Epithelial cell of proximal tubule (primary cell): ENCODE measurements around the gene UBE2G2. TPM values are rescaled to one million over a fixed set of nuclear protein-coding genes. Genes with fewer than 3 reads are reported as not detected.

Experiments used
- DNase-seq: peaks from one replicate; pipeline ENCODE4 v3.0.0-alpha.2; 2011; ENCODE audit warnings: low read depth
- H3K4me3 ChIP-seq: 2 replicates; pipeline ENCODE4 v1.5.1; 2011; ENCODE audit warnings: low read depth, mild to moderate bottlenecking, low read length
- total RNA-seq: library from RNA; depleted of rRNA; stranded (reverse); fragments of >200 nt; gene quantifications from 2 replicates; pipeline ENCODE4 v1.2.3, GENCODE V29; 2015
- TF ChIP-seq, protein P1 (sequence below): conservative IDR thresholded peaks from 2 replicates; pipeline ENCODE4 v1.5.1; 2012; ENCODE audit warnings: low read depth, mild to moderate bottlenecking, low read length

UBE2G2 gene, protein sequence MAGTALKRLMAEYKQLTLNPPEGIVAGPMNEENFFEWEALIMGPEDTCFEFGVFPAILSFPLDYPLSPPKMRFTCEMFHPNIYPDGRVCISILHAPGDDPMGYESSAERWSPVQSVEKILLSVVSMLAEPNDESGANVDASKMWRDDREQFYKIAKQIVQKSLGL
- 29.6 and 47.2 TPM in 2 replicates for total RNA-seq

- no peak for DNase-seq
- TF ChIP-seq, protein P1, sequence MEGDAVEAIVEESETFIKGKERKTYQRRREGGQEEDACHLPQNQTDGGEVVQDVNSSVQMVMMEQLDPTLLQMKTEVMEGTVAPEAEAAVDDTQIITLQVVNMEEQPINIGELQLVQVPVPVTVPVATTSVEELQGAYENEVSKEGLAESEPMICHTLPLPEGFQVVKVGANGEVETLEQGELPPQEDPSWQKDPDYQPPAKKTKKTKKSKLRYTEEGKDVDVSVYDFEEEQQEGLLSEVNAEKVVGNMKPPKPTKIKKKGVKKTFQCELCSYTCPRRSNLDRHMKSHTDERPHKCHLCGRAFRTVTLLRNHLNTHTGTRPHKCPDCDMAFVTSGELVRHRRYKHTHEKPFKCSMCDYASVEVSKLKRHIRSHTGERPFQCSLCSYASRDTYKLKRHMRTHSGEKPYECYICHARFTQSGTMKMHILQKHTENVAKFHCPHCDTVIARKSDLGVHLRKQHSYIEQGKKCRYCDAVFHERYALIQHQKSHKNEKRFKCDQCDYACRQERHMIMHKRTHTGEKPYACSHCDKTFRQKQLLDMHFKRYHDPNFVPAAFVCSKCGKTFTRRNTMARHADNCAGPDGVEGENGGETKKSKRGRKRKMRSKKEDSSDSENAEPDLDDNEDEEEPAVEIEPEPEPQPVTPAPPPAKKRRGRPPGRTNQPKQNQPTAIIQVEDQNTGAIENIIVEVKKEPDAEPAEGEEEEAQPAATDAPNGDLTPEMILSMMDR: no peak
- peak within 1 kb of the TSS; percentile 80 for H3K4me3 ChIP-seq
Measured at GRCh38 chr21:44801468-44802395, at the start of gene UBE2G2. UBE2G2 (minus strand) TSS chr21:44801820; CDS start chr21:44801748, 72 bp downstream.

DNA sequence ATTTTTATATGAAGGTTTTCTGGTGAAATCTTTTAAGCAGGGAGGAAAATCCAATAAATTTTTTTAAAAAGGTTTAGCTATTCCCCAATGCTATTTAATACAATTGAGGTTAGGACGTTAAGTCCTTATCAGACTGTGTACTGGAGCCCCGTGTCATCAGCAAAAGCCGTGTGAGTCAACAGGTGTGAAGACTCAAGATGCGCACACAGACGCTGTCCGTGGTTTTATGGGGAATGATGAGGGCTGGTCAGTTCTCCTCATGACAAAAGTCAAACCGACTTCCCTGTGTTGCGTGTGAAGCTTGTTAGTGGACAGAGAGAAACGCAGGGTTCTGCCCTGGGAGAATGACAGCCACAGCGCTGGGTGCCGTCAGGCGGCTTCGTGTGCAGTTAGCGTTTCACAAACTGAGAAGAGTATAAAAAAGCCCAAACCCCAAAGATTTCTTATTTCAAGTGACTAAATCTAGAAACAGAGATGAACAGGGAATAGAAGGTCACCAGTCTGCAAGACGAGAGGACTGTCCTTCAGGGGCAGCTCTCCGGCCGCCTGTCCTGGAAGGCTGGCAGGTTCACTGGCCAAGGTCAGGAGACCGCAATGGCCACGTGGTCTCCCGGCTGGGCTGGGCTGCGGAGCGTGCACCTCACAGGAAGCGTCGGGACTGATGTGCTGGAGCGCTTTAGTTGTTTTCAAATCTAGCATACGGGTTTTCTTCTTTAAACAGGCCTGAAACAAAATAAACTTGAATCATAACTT is 49.5 kb upstream of the UBE2G2 start:
- H3K4me3 ChIP-seq: no peak overlapping the region
- DNase-seq: no peak
- TF ChIP-seq, protein P1: no peak

GRCh38 chr21:44850208-44850800 is 48.7 kb upstream of the UBE2G2 start:
- no peak overlapping the region for H3K4me3 ChIP-seq
- TF ChIP-seq, protein P1: no peak
- no peak for DNase-seq

DNA sequence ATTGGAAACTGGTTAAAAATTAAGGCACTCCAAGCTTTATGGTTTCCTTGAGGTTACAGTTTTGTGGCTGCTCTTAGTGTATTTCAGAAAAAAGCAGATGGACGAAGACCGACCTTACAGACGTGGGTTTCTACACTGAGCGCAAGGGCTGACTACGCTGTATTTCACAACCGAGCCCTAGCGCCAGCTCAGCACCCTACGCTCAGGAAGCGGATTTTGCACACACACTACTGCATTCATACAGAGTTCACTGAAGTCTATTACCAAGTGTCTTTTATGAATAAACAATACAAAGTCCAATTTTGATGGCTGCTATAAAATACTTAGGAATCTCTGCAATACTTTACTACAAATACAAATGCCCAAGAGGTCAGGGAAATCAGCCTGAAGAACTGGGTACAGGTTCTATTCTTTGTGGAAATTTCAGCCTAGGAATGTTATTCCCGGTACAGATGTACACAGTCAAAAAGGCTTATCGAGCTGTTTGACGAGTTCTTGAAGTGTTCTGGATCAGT is 48.1 kb upstream of the UBE2G2 start:
- DNase-seq: no peak
- H3K4me3 ChIP-seq: no peak overlapping the region
- TF ChIP-seq, protein P1: no peak

- H3K4me3 ChIP-seq: no peak overlapping the region
- TF ChIP-seq, protein P1: no peak
- no peak for DNase-seq
Measured at GRCh38 chr21:44848821-44849521, 47.4 kb upstream of the UBE2G2 start.
